Stimulated activated CD8-positive, alpha-beta memory T cell treated with anti-CD3 and anti-CD28 coated beads, Interleukin-4, amount 100 ng/mL, for 48 hours (primary cell): ENCODE results near the gene SLC22A5.

Experiments
- DNase-seq: peaks from one replicate; pipeline ENCODE4 v3.0.0-alpha.2; 2020

Gene SLC22A5

GRCh38 chr5:132369474-132370180 is at the start of gene SLC22A5:
Gene SLC22A5 (plus strand): TSS chr5:132369710. CDS start chr5:132369973, 263 bp downstream.
- peak; percentile 80 for DNase-seq

GRCh38 chr5:132319975-132320374 is 49.5 kb upstream of the SLC22A5 start:
- DNase-seq, result no peak

- no peak for DNase-seq
These were observed 48.3 kb upstream of the SLC22A5 start for GRCh38 chr5:132321109-132321721.

GRCh38 chr5:132322266-132322665 is 47.2 kb upstream of the SLC22A5 start:
- DNase-seq, result no peak

GRCh38 chr5:132323202-132323601 is 46.3 kb upstream of the SLC22A5 start:
- DNase-seq, result no peak

- no peak for DNase-seq
These were observed 43.8 kb upstream of the SLC22A5 start for GRCh38 chr5:132325691-132326090.

- no peak for DNase-seq
These were observed 42.1 kb upstream of the SLC22A5 start for GRCh38 chr5:132327252-132327955.

- no peak for DNase-seq
These were observed 34.7 kb upstream of the SLC22A5 start for GRCh38 chr5:132334812-132335211.

GRCh38 chr5:132335402-132335801 is 34.1 kb upstream of the SLC22A5 start:
- no peak for DNase-seq

- no peak for DNase-seq
These were observed 30.0 kb upstream of the SLC22A5 start for GRCh38 chr5:132339502-132339901.

GRCh38 chr5:132342291-132343180 is 27.0 kb upstream of the SLC22A5 start:
- DNase-seq, result no peak

- DNase-seq, result no peak
These were observed 24.6 kb upstream of the SLC22A5 start for GRCh38 chr5:132344775-132345514.

GRCh38 chr5:132353486-132353995 is 16.0 kb upstream of the SLC22A5 start:
- no peak for DNase-seq

GRCh38 chr5:132354381-132355139 is 14.9 kb upstream of the SLC22A5 start:
- no peak for DNase-seq

- no peak for DNase-seq
These were observed 14.3 kb upstream of the SLC22A5 start for GRCh38 chr5:132355140-132355765.

GRCh38 chr5:132358775-132359174 is 10.7 kb upstream of the SLC22A5 start:
- no peak for DNase-seq

- no peak for DNase-seq
These were observed 7.4 kb upstream of the SLC22A5 start for GRCh38 chr5:132362086-132362485.

GRCh38 chr5:132363431-132364112 is 5.9 kb upstream of the SLC22A5 start:
- no peak for DNase-seq

GRCh38 chr5:132364319-132364718 is 5.2 kb upstream of the SLC22A5 start:
- DNase-seq, result no peak

- no peak for DNase-seq
These were observed 4.3 kb upstream of the SLC22A5 start for GRCh38 chr5:132365213-132365612.
